GM20000 (cell line): ENCODE measurements around the gene ARGLU1.

Experiments used
- DNase-seq: peaks from one replicate; pipeline ENCODE4 v3.0.0; 2012; ENCODE audit warnings: low spot score
- CTCF ChIP-seq: IDR thresholded peaks from 2 replicates; pipeline ENCODE4 v1.5.1; 2012; ENCODE audit warnings: mild to moderate bottlenecking, control low read depth; ENCODE audit errors: extremely low read depth, missing control alignments

The ARGLU1 gene

DNA sequence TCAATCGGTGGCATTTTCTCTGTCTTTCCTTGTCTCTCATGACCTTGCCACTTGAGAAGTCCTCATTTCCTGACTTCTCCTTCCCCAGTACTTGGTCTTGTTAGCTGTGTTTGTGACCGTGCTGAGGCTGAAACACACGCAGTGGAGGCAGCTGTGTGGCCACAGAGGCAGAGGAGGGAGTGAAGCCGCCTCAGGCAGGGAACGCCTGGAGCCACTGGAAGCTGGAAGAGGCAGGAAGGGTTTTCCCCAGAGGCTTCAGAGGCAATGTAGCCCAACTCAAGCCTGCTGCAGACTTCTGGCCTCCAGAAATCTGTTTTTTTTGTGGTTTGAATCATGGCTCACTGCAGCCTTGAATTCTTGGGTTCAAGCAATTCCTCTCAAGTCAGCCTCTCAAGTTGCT, 29.2 kb upstream of the ARGLU1 start:
- DNase-seq, result no peak
- no peak for TF ChIP-seq CTCF

DNA sequence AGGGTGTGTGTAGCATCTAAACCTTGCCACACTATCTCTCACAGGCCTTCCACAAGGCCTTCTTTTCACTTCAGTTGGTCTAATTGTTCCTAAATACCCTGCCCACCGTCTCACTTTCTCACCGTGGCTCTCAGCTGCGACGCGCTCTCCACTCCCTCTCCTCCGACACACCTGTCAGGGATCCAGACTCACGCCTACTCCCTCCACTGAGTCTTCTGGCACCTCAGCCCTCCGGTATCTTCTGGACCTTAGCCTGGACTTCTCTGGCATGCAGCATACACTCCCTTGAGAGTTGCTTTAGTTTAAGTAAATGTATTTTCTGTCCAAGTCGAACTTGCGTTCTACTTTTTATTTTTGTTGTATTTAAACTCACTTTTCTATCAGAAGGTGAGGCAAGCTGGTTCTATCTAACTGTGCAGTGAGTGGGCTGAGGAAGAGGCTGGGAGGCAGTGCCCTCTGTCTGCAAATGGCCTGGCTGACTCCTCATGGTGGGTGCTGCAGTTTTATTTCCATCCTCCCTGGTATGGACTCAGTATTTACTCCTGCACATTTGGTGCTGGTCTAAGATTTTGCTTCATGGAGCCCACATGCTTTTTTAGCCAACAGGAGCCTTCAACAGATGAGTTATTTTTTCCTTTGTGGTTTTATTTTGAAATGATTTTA, 28.5 kb upstream of the ARGLU1 start:
- TF ChIP-seq CTCF, result no peak
- no peak for DNase-seq

DNA sequence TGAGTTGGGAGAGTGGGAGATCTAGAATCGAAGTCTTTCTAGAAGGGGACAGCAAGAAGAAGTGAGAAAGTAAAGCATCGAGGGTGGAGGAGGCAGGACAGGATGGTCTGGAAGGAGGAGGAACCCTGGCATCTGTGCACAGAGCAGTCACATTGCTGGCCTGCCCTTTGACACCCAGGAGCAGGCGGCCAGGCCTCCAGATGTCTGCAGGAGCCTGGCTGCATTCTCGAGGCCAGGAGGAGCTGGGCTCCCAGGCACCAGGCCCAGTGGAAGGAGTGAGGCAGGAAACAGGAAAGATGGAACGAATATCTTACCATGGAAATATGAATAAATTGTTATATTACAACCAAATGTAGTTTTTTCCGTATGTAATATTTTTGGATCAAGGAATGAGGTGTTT, 27.7 kb upstream of the ARGLU1 start:
- no peak for TF ChIP-seq CTCF
- no peak for DNase-seq

- no peak for TF ChIP-seq CTCF
- DNase-seq, result no peak
These were observed 27.0 kb upstream of the ARGLU1 start for GRCh38 chr13:106594980-106595379.

- DNase-seq, result no peak
- TF ChIP-seq CTCF, result no peak
These were observed 25.2 kb upstream of the ARGLU1 start for GRCh38 chr13:106593132-106593531.

DNA sequence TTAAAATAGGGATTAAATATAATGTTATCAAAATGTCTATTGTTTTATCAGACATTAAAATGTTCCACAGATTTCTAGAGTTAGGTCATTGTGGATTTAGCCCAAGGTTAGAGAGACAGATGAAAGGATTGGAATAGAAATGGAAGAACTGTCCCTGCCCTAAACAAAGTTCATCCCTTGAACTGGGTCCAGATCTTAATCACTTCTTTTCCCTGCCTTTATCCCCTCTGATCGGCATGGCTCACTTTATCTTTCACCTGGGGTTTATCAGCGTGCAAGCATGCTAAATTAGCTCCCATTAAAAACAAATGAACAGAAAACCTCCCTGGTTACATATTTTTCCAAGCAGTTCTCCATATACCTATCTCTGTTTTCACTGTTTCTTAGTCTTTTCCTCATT, 23.4 kb upstream of the ARGLU1 start:
- TF ChIP-seq CTCF, result no peak

DNA sequence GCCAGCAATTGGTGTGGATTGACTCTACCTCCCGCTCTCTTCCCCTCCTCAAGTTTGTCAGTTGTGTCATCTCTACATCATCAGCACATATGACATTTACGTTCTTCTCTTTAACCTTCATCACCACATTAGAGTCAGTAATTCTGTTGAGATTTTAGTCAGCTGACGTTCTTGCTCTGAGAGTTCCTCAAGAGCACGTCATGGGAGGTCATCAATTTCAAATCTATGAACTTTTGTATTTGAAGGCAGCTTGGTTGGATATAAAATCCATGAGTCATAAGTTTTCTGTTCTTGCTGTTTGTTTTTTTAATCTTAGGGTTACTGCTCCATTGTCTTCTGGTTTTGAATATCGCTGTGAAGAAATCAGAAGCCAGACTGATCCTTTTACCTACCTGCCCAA, 21.8 kb upstream of the ARGLU1 start:
- no peak for DNase-seq
- no peak for TF ChIP-seq CTCF

More for the DNA sequence above, 23.4 kb upstream of the ARGLU1 start:
- DNase-seq, result no peak
